Sigmoid colon (tissue), 7 donors: ENCODE data around the gene LRRD1. TPM values are rescaled to one million over a fixed set of nuclear protein-coding genes. Genes with fewer than 3 reads are reported as not detected.

Source experiments
- DNase-seq: peaks from one replicate; pipeline ENCODE4 v3.0.0-alpha.2; 2019
- H3K27ac ChIP-seq, 4 donors: fragments of 200-600 bp; sonication (generic); one replicate each; pipeline ENCODE4 v1.5.1; 2016 to 2019; ENCODE audit warnings: mild to moderate bottlenecking in 1 of 4
- H3K27me3 ChIP-seq, 3 donors: fragments of 200-600 bp; sonication (generic); one replicate each; pipeline ENCODE4 v1.5.1; 2019; ENCODE audit warnings: mild to moderate bottlenecking in 1 of 3
- H3K36me3 ChIP-seq, 4 donors: fragments of 200-600 bp; sonication (generic); one replicate each; pipeline ENCODE4 v1.5.1; 2016 to 2019
- H3K4me1 ChIP-seq, 4 donors: fragments of 200-600 bp; sonication (generic); one replicate each; pipeline ENCODE4 v1.5.1; 2017 to 2019
- H3K4me3 ChIP-seq, 4 donors: fragments of 200-600 bp; sonication (generic); one replicate each; pipeline ENCODE4 v1.5.1; 2017 to 2019; ENCODE audit warnings: mild to moderate bottlenecking in 2 of 4, moderate library complexity in 1 of 4
- H3K9me3 ChIP-seq, 4 donors: fragments of 200-600 bp in 3 of 4; sonication (generic) in 3 of 4; one replicate each; pipeline versions ENCODE4 v1.5.1 to v1.6.1; 2013 to 2019
- CTCF ChIP-seq, 4 experiments: fragments of 450-650 bp in 3 of 4; fragments of 200-600 bp in 1 of 4; IDR thresholded peaks; one replicate each; pipeline ENCODE4 v1.5.1; 2016 to 2019; ENCODE audit warnings: antibody characterized with exemption in 4 of 4, mild to moderate bottlenecking in 3 of 4, moderate library complexity in 2 of 4
- EP300 ChIP-seq, 4 donors: sonication (generic); formaldehyde crosslinking; IDR thresholded peaks; one replicate each; pipeline ENCODE4 v1.6.1; 2017; ENCODE audit warnings: antibody characterized with exemption in 4 of 4
- POLR2A ChIP-seq, 2 donors: fragments of 450-650 bp; IDR thresholded peaks; one replicate each; pipeline ENCODE4 v1.6.1; 2016; ENCODE audit warnings: antibody characterized with exemption in 2 of 2, mild to moderate bottlenecking in 2 of 2, moderate library complexity in 2 of 2
- POLR2AphosphoS5 ChIP-seq, 4 donors: sonication (generic); formaldehyde crosslinking; IDR thresholded peaks; one replicate each; pipeline ENCODE4 v1.6.1; 2017; ENCODE audit warnings: antibody characterized with exemption in 4 of 4
- WGBS, 2 donors: extraction: QIAGEN DNeasy Blood & Tissue Kit; methylation state at CpG; one replicate each; pipeline ENCODE4 v1.1.7; 2013; 5-methylcytosine and 5-hydroxymethylcytosine counted together
- intact Hi-C: fragments of 100-400 bp; cut with DNase I; formaldehyde crosslinking; loops from one replicate; pipeline ENCODE4 v1.15.1; 2023
- polyA plus RNA-seq, 3 donors: library from polyadenylated mRNA; stranded (reverse); fragments of 200-250 nt; gene quantifications; one replicate each; pipeline ENCODE4 v1.2.3, GENCODE V29; 2013
- total RNA-seq, 4 donors: library from RNA; depleted of rRNA; stranded (reverse); fragments of >200 nt; gene quantifications; one replicate each; pipeline ENCODE4 v1.1.0, GENCODE V29; 2016
- donor health status: healthy with polysubstance abuse.
- donor health status: Bipolar disorder and iron deficiency.
- donor health status: healthy.

Gene LRRD1
- total RNA-seq (under 1 TPM in 2 of 4 donors, not detected in 2; under 0.01 to 0.83 TPM), polyA plus RNA-seq (under 1 TPM in 1 of 3 donors, not detected in 2; 0.04 TPM)

GRCh38 chr7:92178928-92179924, at the start of gene LRRD1:
LRRD1 (minus strand) TSS chr7:92179142; CDS start chr7:92165202, 13,940 bp downstream.
- Histone ChIP-seq H3K4me1 (peaks cover 0 to 8% (median 4%) of the 10 kb centered on the region in 4 donors), H3K27me3 (no peaks in the 10 kb centered on the region), H3K4me3 (peak within 1 kb of the TSS; percentile 37 to 60 (median 52)), H3K9me3 (no peaks in the 10 kb centered on the region), H3K27ac (peak within 1 kb of the TSS; percentile 80 to 83 (median 80)), H3K36me3 (no peaks in the 10 kb centered on the region)
- peak; percentile 90 for DNase-seq
- TF ChIP-seq POLR2A (IDR thresholded peaks at IDR 0.05), result no peak
- TF ChIP-seq CTCF (IDR thresholded peaks at IDR 0.05), result peak; percentile 59 to 98 (median 90)
- peak in 3 of 4 donors; percentile 26 to 57 (median 32) for TF ChIP-seq POLR2AphosphoS5 (IDR thresholded peaks at IDR 0.05)
- no peak for TF ChIP-seq EP300 (IDR thresholded peaks at IDR 0.05)
- intact Hi-C loops, result loop anchor here (5.0 kb wide), 1 partner anchor 268 kb away; the partner anchor contains the start of gene GATAD1
- 11 to 17% methylated on average over 60 of the region's 60 CpGs for WGBS, 2 donors

GRCh38 chr7:92228742-92229141, 49.8 kb upstream of the LRRD1 start:
- 97 to 98% methylated on average over 2 of the region's 2 CpGs for WGBS, 2 donors
- intact Hi-C loops, result no loop called here
- H3K36me3 ChIP-seq, result peaks cover 4 to 91% (median 14%) of the 10 kb centered on the region in 4 donors
- no peak for DNase-seq
- no peak overlapping the region for H3K4me3 ChIP-seq
- H3K4me1 ChIP-seq, result no peaks in the 10 kb centered on the region
- H3K27me3 ChIP-seq, result no peaks in the 10 kb centered on the region
- H3K27ac ChIP-seq, result no peak overlapping the region
- TF ChIP-seq POLR2AphosphoS5 (IDR thresholded peaks at IDR 0.05) (no peak), CTCF (IDR thresholded peaks at IDR 0.05) (no peak), EP300 (IDR thresholded peaks at IDR 0.05) (no peak), POLR2A (IDR thresholded peaks at IDR 0.05) (no peak)
- no peaks in the 10 kb centered on the region for H3K9me3 ChIP-seq

- 98% methylated on average over 2 of the region's 2 CpGs for WGBS, 2 donors
- intact Hi-C loops, result no loop called here
- H3K36me3 ChIP-seq, result peaks cover 0 to 90% (median 12%) of the 10 kb centered on the region in 4 donors
- H3K4me1 ChIP-seq, result no peaks in the 10 kb centered on the region
- no peak for TF ChIP-seq CTCF (IDR thresholded peaks at IDR 0.05)
- no peak for TF ChIP-seq POLR2AphosphoS5 (IDR thresholded peaks at IDR 0.05)
- no peak for TF ChIP-seq POLR2A (IDR thresholded peaks at IDR 0.05)
- TF ChIP-seq EP300 (IDR thresholded peaks at IDR 0.05), result no peak
- no peak overlapping the region for H3K4me3 ChIP-seq
- no peaks in the 10 kb centered on the region for H3K27me3 ChIP-seq
- H3K27ac ChIP-seq, result no peak overlapping the region
- no peak for DNase-seq
- H3K9me3 ChIP-seq, result no peaks in the 10 kb centered on the region
Measured at GRCh38 chr7:92228100-92228499, 49.2 kb upstream of the LRRD1 start.

GRCh38 chr7:92226981-92227380, 48.0 kb upstream of the LRRD1 start:
- intact Hi-C loops, result no loop called here
- Histone ChIP-seq H3K4me3 (no peak overlapping the region), H3K9me3 (no peaks in the 10 kb centered on the region), H3K36me3 (peaks cover 0 to 89% (median 10%) of the 10 kb centered on the region in 4 donors), H3K4me1 (no peaks in the 10 kb centered on the region), H3K27ac (no peak overlapping the region), H3K27me3 (no peaks in the 10 kb centered on the region)
- TF ChIP-seq POLR2AphosphoS5 (IDR thresholded peaks at IDR 0.05), result no peak
- TF ChIP-seq CTCF (IDR thresholded peaks at IDR 0.05), result no peak
- TF ChIP-seq EP300 (IDR thresholded peaks at IDR 0.05), result no peak
- no peak for TF ChIP-seq POLR2A (IDR thresholded peaks at IDR 0.05)
- WGBS, 2 donors, result 88 to 89% methylated on average over 4 of the region's 4 CpGs
- no peak for DNase-seq
